ENCODE data around the gene RAB35.
"Not testable (repeated sequence)": the region's sequence is repeated elsewhere in the genome, so short reads cannot be mapped to it uniquely, and the experiment has no call there.

The RAB35 gene

GRCh38 chr12:120047072-120047471, 69.5 kb downstream of the RAB35 start:
- Histone ChIP-seq H3K27me3 (peaks cover 33% of the 10 kb centered on the region), H3K36me3 (no peaks in the 10 kb centered on the region), H3K4me1 (ENCODE audit: control insufficient read depth in 1 of 2, insufficient read depth in 1 of 2, low read depth in 1 of 2, low read length in 1 of 2) (no peaks in the 10 kb centered on the region), H3K27ac (no peak overlapping the region), H3K4me3 (ENCODE audit: low read depth in 1 of 2, low read length in 1 of 2) (no peak overlapping the region), H3K9me3 (no peaks in the 10 kb centered on the region)
- TF ChIP-seq, protein P1, sequence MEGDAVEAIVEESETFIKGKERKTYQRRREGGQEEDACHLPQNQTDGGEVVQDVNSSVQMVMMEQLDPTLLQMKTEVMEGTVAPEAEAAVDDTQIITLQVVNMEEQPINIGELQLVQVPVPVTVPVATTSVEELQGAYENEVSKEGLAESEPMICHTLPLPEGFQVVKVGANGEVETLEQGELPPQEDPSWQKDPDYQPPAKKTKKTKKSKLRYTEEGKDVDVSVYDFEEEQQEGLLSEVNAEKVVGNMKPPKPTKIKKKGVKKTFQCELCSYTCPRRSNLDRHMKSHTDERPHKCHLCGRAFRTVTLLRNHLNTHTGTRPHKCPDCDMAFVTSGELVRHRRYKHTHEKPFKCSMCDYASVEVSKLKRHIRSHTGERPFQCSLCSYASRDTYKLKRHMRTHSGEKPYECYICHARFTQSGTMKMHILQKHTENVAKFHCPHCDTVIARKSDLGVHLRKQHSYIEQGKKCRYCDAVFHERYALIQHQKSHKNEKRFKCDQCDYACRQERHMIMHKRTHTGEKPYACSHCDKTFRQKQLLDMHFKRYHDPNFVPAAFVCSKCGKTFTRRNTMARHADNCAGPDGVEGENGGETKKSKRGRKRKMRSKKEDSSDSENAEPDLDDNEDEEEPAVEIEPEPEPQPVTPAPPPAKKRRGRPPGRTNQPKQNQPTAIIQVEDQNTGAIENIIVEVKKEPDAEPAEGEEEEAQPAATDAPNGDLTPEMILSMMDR (IDR thresholded peaks at IDR 0.05) = no peak

- H3K36me3 ChIP-seq; H3K9me3 ChIP-seq; H3K4me1 ChIP-seq (ENCODE audit: control insufficient read depth in 1 of 2, insufficient read depth in 1 of 2, low read depth in 1 of 2, low read length in 1 of 2); H3K4me3 ChIP-seq (ENCODE audit: low read depth in 1 of 2, low read length in 1 of 2); H3K27ac ChIP-seq: not testable (repeated sequence)
- peaks cover 33% of the 10 kb centered on the region for H3K27me3 ChIP-seq
These were observed 71.2 kb downstream of the RAB35 start for GRCh38 chr12:120045367-120045766.

All from neutrophil (primary cell).